Measurements from ENCODE around the gene DTD1. TPM values are rescaled to one million over a fixed set of nuclear protein-coding genes. Genes with fewer than 3 reads are reported as not detected.

The DTD1 gene
- total RNA-seq (22.9 TPM), polyA plus RNA-seq (ENCODE audit: insufficient read depth in 1 of 8, insufficient read length in 8 of 8, low replicate concordance in 1 of 8) (10 to 100 TPM; 11.9 to 20.7 (median 17.3) TPM)
- long read RNA-seq, donor 1, partial matches to known transcripts, result 0 of 1 reads
- long read RNA-seq, donor 1, other reads (novel, unspliced or antisense), result 0 of 1 reads
- long read RNA-seq, donor 2, partial matches to known transcripts, result 0 of 4 reads
- long read RNA-seq, donor 2, other reads (novel, unspliced or antisense), result 0 of 4 reads
- long read RNA-seq, donor 3, transcript DTD1-201 (6 exons, 1,387 nt), result major isoform, 7 of 7 reads
- long read RNA-seq, donor 3, partial matches to known transcripts, result 0 of 7 reads
- long read RNA-seq, donor 3, other reads (novel, unspliced or antisense), result 0 of 7 reads
- long read RNA-seq, donor 4, transcript DTD1-201 (6 exons, 1,387 nt), result major isoform, 6 of 6 reads
- long read RNA-seq, donor 4, partial matches to known transcripts, result 0 of 6 reads
- long read RNA-seq, donor 4, other reads (novel, unspliced or antisense), result 0 of 6 reads
- long read RNA-seq, donor 5, transcript DTD1-201 (6 exons, 1,387 nt), result major isoform, 33 of 64 reads
- long read RNA-seq, donor 5, partial matches to known transcripts, result 29 of 64 reads
- long read RNA-seq, donor 5, other reads (novel, unspliced or antisense), result 0 of 64 reads
- long read RNA-seq, donor 6, transcript DTD1-201 (6 exons, 1,387 nt), result major isoform, 15 of 50 reads
- long read RNA-seq, donor 6, partial matches to known transcripts, result 33 of 50 reads
- long read RNA-seq, donor 6, other reads (novel, unspliced or antisense), result 0 of 50 reads
- long read RNA-seq, donor 7, transcript DTD1-201 (6 exons, 1,387 nt), result major isoform, 11 of 37 reads
- long read RNA-seq, donor 7, partial matches to known transcripts, result 26 of 37 reads
- long read RNA-seq, donor 7, other reads (novel, unspliced or antisense), result 0 of 37 reads
- long read RNA-seq, donor 8, transcript DTD1-201 (6 exons, 1,387 nt), result major isoform, 8 of 8 reads
- long read RNA-seq, donor 8, partial matches to known transcripts, result 0 of 8 reads
- long read RNA-seq, donor 8, other reads (novel, unspliced or antisense), result 0 of 8 reads
- long read RNA-seq, donor 9, partial matches to known transcripts, result 9 of 13 reads
- long read RNA-seq, donor 9, other reads (novel, unspliced or antisense), result 0 of 13 reads
- long read RNA-seq, donor 10, transcript DTD1-201 (6 exons, 1,387 nt), result major isoform, 14 of 14 reads
- long read RNA-seq, donor 10, partial matches to known transcripts, result 0 of 14 reads
- long read RNA-seq, donor 10, other reads (novel, unspliced or antisense), result 0 of 14 reads
- long read RNA-seq, donor 11, transcript DTD1-201 (6 exons, 1,387 nt), result major isoform, 10 of 28 reads
- long read RNA-seq, donor 11, partial matches to known transcripts, result 18 of 28 reads
- long read RNA-seq, donor 11, other reads (novel, unspliced or antisense), result 0 of 28 reads

- under 1% methylated on average over 88 of the region's 88 CpGs for WGBS (ENCODE audit: insufficient coverage)
- H3K9me3 ChIP-seq (replicated peaks; ENCODE audit: control insufficient read depth, low read depth, low read length), result no peaks in the 10 kb centered on the region
- no peaks in the 10 kb centered on the region for H3K36me3 ChIP-seq (ENCODE audit: control insufficient read depth, insufficient read depth, low read length)
- H3K4me1 ChIP-seq (ENCODE audit: control insufficient read depth, insufficient read depth, low read length), result peaks cover 7% of the 10 kb centered on the region
- peaks cover 2% of the 10 kb centered on the region for H3K27me3 ChIP-seq (ENCODE audit: control insufficient read depth, insufficient read depth, low read length)
- peak within 1 kb of the TSS; percentile 9 for H3K27ac ChIP-seq (ENCODE audit: low read length)
- peak; percentile 88 for DNase-seq
- peak within 1 kb of the TSS; percentile 63 for H3K4me3 ChIP-seq (ENCODE audit: low read length)
These were observed at the start of gene DTD1 for GRCh38 chr20:18587665-18588573. Gene DTD1 (plus strand): TSS chr20:18588054. CDS start chr20:18588073, 19 bp downstream.

GRCh38 chr20:18541741-18542140 lies 46.1 kb upstream of the DTD1 start:
- Histone ChIP-seq H3K9me3 (replicated peaks; ENCODE audit: control insufficient read depth, low read depth, low read length) (no peaks in the 10 kb centered on the region), H3K4me3 (ENCODE audit: low read length) (no peak overlapping the region), H3K36me3 (ENCODE audit: control insufficient read depth, insufficient read depth, low read length) (peaks cover 56% of the 10 kb centered on the region), H3K27ac (ENCODE audit: low read length) (no peak overlapping the region), H3K4me1 (ENCODE audit: control insufficient read depth, insufficient read depth, low read length) (no peaks in the 10 kb centered on the region), H3K27me3 (ENCODE audit: control insufficient read depth, insufficient read depth, low read length) (no peaks in the 10 kb centered on the region)
- no peak for DNase-seq
- WGBS (ENCODE audit: insufficient coverage), result 94% methylated on average over 2 of the region's 5 CpGs

GRCh38 chr20:18543216-18543615 lies 44.6 kb upstream of the DTD1 start:
- Histone ChIP-seq H3K4me3 (ENCODE audit: low read length) (no peak overlapping the region), H3K27ac (ENCODE audit: low read length) (no peak overlapping the region), H3K9me3 (replicated peaks; ENCODE audit: control insufficient read depth, low read depth, low read length) (no peaks in the 10 kb centered on the region), H3K27me3 (ENCODE audit: control insufficient read depth, insufficient read depth, low read length) (no peaks in the 10 kb centered on the region), H3K4me1 (ENCODE audit: control insufficient read depth, insufficient read depth, low read length) (no peaks in the 10 kb centered on the region), H3K36me3 (ENCODE audit: control insufficient read depth, insufficient read depth, low read length) (peaks cover 61% of the 10 kb centered on the region)
- DNase-seq, result no peak
- WGBS (ENCODE audit: insufficient coverage), result 90% methylated on average over 1 of the region's 4 CpGs

GRCh38 chr20:18543932-18544331 lies 43.9 kb upstream of the DTD1 start:
- H3K36me3 ChIP-seq (ENCODE audit: control insufficient read depth, insufficient read depth, low read length), result peaks cover 61% of the 10 kb centered on the region
- no peak overlapping the region for H3K27ac ChIP-seq (ENCODE audit: low read length)
- WGBS (ENCODE audit: insufficient coverage), result 96% methylated on average over 4 of the region's 7 CpGs
- no peak overlapping the region for H3K4me3 ChIP-seq (ENCODE audit: low read length)
- H3K27me3 ChIP-seq (ENCODE audit: control insufficient read depth, insufficient read depth, low read length), result no peaks in the 10 kb centered on the region
- H3K4me1 ChIP-seq (ENCODE audit: control insufficient read depth, insufficient read depth, low read length), result no peaks in the 10 kb centered on the region
- no peaks in the 10 kb centered on the region for H3K9me3 ChIP-seq (replicated peaks; ENCODE audit: control insufficient read depth, low read depth, low read length)
- DNase-seq, result no peak

- no peak for DNase-seq
- peaks cover 60% of the 10 kb centered on the region for H3K36me3 ChIP-seq (ENCODE audit: control insufficient read depth, insufficient read depth, low read length)
- no peaks in the 10 kb centered on the region for H3K4me1 ChIP-seq (ENCODE audit: control insufficient read depth, insufficient read depth, low read length)
- H3K9me3 ChIP-seq (replicated peaks; ENCODE audit: control insufficient read depth, low read depth, low read length), result no peaks in the 10 kb centered on the region
- no peak overlapping the region for H3K27ac ChIP-seq (ENCODE audit: low read length)
- no CpG with 5 or more reads among the region's 1 CpG for WGBS (ENCODE audit: insufficient coverage)
- H3K4me3 ChIP-seq (ENCODE audit: low read length), result no peak overlapping the region
- no peaks in the 10 kb centered on the region for H3K27me3 ChIP-seq (ENCODE audit: control insufficient read depth, insufficient read depth, low read length)
These were observed 42.3 kb upstream of the DTD1 start for GRCh38 chr20:18545566-18545965.

GRCh38 chr20:18548465-18548864 lies 39.4 kb upstream of the DTD1 start:
- Histone ChIP-seq H3K36me3 (ENCODE audit: control insufficient read depth, insufficient read depth, low read length) (peaks cover 50% of the 10 kb centered on the region), H3K4me3 (ENCODE audit: low read length) (no peak overlapping the region), H3K27ac (ENCODE audit: low read length) (no peak overlapping the region), H3K4me1 (ENCODE audit: control insufficient read depth, insufficient read depth, low read length) (no peaks in the 10 kb centered on the region), H3K27me3 (ENCODE audit: control insufficient read depth, insufficient read depth, low read length) (no peaks in the 10 kb centered on the region), H3K9me3 (replicated peaks; ENCODE audit: control insufficient read depth, low read depth, low read length) (no peaks in the 10 kb centered on the region)
- DNase-seq, result no peak
- 100% methylated on average over 1 of the region's 3 CpGs for WGBS (ENCODE audit: insufficient coverage)

GRCh38 chr20:18553746-18554145 lies 34.1 kb upstream of the DTD1 start:
- H3K27ac ChIP-seq (ENCODE audit: low read length), result no peak overlapping the region
- DNase-seq, result no peak
- peaks cover 33% of the 10 kb centered on the region for H3K36me3 ChIP-seq (ENCODE audit: control insufficient read depth, insufficient read depth, low read length)
- no peaks in the 10 kb centered on the region for H3K4me1 ChIP-seq (ENCODE audit: control insufficient read depth, insufficient read depth, low read length)
- no peaks in the 10 kb centered on the region for H3K9me3 ChIP-seq (replicated peaks; ENCODE audit: control insufficient read depth, low read depth, low read length)
- 92% methylated on average over 6 of the region's 8 CpGs for WGBS (ENCODE audit: insufficient coverage)
- H3K27me3 ChIP-seq (ENCODE audit: control insufficient read depth, insufficient read depth, low read length), result no peaks in the 10 kb centered on the region
- no peak overlapping the region for H3K4me3 ChIP-seq (ENCODE audit: low read length)

GRCh38 chr20:18566892-18567738 lies 20.7 kb upstream of the DTD1 start, which contains the start of gene SMIM26:
Gene SMIM26 (plus strand): TSS chr20:18567432. CDS start chr20:18567479, 47 bp downstream.
- Histone ChIP-seq H3K4me1 (ENCODE audit: control insufficient read depth, insufficient read depth, low read length) (peaks cover 7% of the 10 kb centered on the region), H3K27me3 (ENCODE audit: control insufficient read depth, insufficient read depth, low read length) (no peaks in the 10 kb centered on the region), H3K36me3 (ENCODE audit: control insufficient read depth, insufficient read depth, low read length) (peaks cover 24% of the 10 kb centered on the region), H3K27ac (ENCODE audit: low read length) (peak within 1 kb of the TSS; percentile 88), H3K9me3 (replicated peaks; ENCODE audit: control insufficient read depth, low read depth, low read length) (no peaks in the 10 kb centered on the region), H3K4me3 (ENCODE audit: low read length) (peak within 1 kb of the TSS; percentile 75)
- peak; percentile 98 for DNase-seq
- under 1% methylated on average over 44 of the region's 51 CpGs for WGBS (ENCODE audit: insufficient coverage)

Data from muscle of leg (tissue), 16 donors.